CD8-positive, alpha-beta memory T cell (primary cell): Measurements from ENCODE around the gene ARPP21. TPM values are rescaled to one million over a fixed set of nuclear protein-coding genes. Genes with fewer than 3 reads are reported as not detected.

ENCODE experiments used
- CTCF ChIA-PET: fragments of 350-600 bp; sonication (Branson Sonifier 250); formaldehyde crosslinking; loops from one replicate; lab custom pipeline; 2021; ENCODE audit warnings: antibody characterized with exemption; lab: Charles Lee
- POLR2A ChIA-PET: fragments of 350-600 bp; sonication (Branson Sonifier 250); formaldehyde crosslinking; loops from one replicate; lab custom pipeline; 2021; ENCODE audit warnings: antibody characterized with exemption; lab: Charles Lee
- DNase-seq, 5 donors: peaks; one replicate each; pipeline versions ENCODE4 v3.0.0 to v3.0.0-alpha.2; 2020 to 2022; ENCODE audit warnings: mixed read lengths in 1 of 5
- H3K27ac ChIP-seq: one replicate; pipeline ENCODE4 v1.7.0; 2013; ENCODE audit warnings: low read depth, mild to moderate bottlenecking, low read length, moderate library complexity
- H3K27me3 ChIP-seq: 2 replicates; pipeline ENCODE4 v1.7.0; 2013; ENCODE audit warnings: low read length, mild to moderate bottlenecking; ENCODE audit not compliant: insufficient read depth, poor library complexity, severe bottlenecking
- H3K36me3 ChIP-seq: 2 replicates; pipeline ENCODE4 v1.7.0; 2013; ENCODE audit warnings: mild to moderate bottlenecking, low read length, moderate library complexity; ENCODE audit not compliant: insufficient read depth
- H3K4me1 ChIP-seq: 2 replicates; pipeline ENCODE4 v1.7.0; 2013; ENCODE audit warnings: mild to moderate bottlenecking, low read length, moderate library complexity; ENCODE audit not compliant: insufficient read depth
- H3K4me3 ChIP-seq: 2 replicates; pipeline ENCODE4 v1.7.0; 2013; ENCODE audit warnings: mild to moderate bottlenecking, low read length
- H3K9me3 ChIP-seq: 2 replicates; pipeline ENCODE4 v1.7.0; 2013; ENCODE audit warnings: mild to moderate bottlenecking, low read length
- H3K27ac Mint-ChIP-seq, 8 donors: one replicate each; pipeline ENCODE4 v1.8.0; 2020 to 2021; ENCODE audit warnings: mixed read lengths in 8 of 8, mild to moderate bottlenecking in 6 of 8, inconsistent platforms in 3 of 8, moderate library complexity in 3 of 8
- H3K27me3 Mint-ChIP-seq, 2 donors: one replicate each; pipeline ENCODE4 v1.8.0; 2020 to 2021; ENCODE audit warnings: mixed read lengths in 2 of 2, mild to moderate bottlenecking in 1 of 2, moderate library complexity in 1 of 2
- H3K36me3 Mint-ChIP-seq, 3 donors: one replicate each; pipeline ENCODE4 v1.8.0; 2020 to 2021; ENCODE audit warnings: mixed read lengths in 3 of 3, inconsistent platforms in 1 of 3, mild to moderate bottlenecking in 1 of 3
- H3K4me1 Mint-ChIP-seq, 3 donors: one replicate each; pipeline ENCODE4 v1.8.0; 2020 to 2021; ENCODE audit warnings: mixed read lengths in 3 of 3, inconsistent platforms in 1 of 3, mild to moderate bottlenecking in 1 of 3
- H3K4me3 Mint-ChIP-seq, 7 donors: one replicate each; pipeline ENCODE4 v1.8.0; 2020 to 2021; ENCODE audit warnings: mixed read lengths in 7 of 7, mild to moderate bottlenecking in 6 of 7, moderate library complexity in 4 of 7, inconsistent platforms in 2 of 7
- H3K9me3 Mint-ChIP-seq, 5 donors: one replicate each; pipeline ENCODE4 v1.8.0; 2020 to 2022; ENCODE audit warnings: mixed read lengths in 5 of 5, mild to moderate bottlenecking in 3 of 5, moderate library complexity in 2 of 5, inconsistent platforms in 1 of 5
- polyA plus RNA-seq: library from polyadenylated mRNA; unstranded; fragments of 300-500 nt; fragmentation: Illumina TruSeq; gene quantifications from one replicate; pipeline ENCODE4 v1.2.3, GENCODE V29; 2021
- total RNA-seq, 2 experiments: library from RNA; stranded (reverse); gene quantifications; one replicate each; pipeline ENCODE4 v1.2.3, GENCODE V29; 2021

The ARPP21 gene
- total RNA-seq, result not detected
- polyA plus RNA-seq, result not detected

DNA sequence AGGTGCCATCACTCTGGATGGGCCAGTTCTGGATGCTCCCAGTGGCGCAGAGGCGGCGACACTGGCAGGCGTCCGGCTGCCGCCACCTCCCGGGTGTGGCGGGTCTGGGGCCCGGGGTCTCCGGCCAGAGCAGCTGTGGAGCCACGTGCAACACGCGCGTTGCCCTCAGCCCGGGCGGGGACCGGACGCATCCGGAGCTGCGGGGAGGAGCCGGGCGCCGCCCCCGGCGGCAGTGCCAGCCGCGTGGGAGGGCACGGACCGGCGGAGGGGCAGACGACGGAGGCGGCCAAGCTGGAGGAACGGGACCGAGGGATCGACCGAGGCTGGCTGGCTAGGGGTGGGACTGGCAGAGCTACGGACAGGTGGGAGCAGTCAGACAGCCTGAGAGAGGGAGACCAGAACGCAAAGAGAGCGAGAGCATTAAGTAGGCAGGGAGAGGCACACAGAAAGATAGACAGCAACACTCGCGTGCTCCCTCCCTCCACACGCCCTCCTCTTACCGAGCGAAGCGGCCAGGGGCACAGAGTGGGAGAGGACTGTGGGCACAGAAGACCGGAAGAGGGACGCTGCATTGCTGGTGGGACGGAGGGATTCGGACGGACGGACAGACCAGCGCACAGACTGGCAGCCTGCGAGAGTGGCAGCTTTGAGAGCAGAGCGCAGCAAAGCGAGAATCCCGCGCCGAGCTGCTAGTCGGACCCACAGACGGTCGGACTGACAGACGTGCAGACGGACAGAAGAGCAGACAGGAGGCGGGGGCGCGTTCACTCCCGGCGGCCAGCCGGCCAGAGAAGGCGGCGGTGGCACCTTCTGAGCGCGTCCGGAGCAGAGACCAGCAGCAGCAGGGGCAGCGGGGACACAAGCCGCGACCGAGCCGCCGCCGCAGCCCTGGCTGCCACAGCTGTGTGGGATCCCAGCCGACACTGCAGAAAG, at the start of gene ARPP21:
Gene ARPP21, plus strand, starts transcription at position 272 of the 933 bp plus-strand sequence. CDS start 42,227 bp downstream, outside the sequence.
- ChIA-PET CTCF (no interaction called here), POLR2A (no interaction called here)
- Histone ChIP-seq H3K4me3 (no peak within 1 kb of the TSS), H3K27me3 (no peaks in the 10 kb centered on the region), H3K36me3 (no peaks in the 10 kb centered on the region), H3K27ac (no peak within 1 kb of the TSS), H3K4me1 (no peaks in the 10 kb centered on the region), H3K9me3 (no peaks in the 10 kb centered on the region)
- Mint-ChIP-seq H3K36me3 (no peaks in the 10 kb centered on the region), H3K4me1 (no peaks in the 10 kb centered on the region), H3K27ac (no peak within 1 kb of the TSS), H3K9me3 (peaks cover 0 to 24% (median 7%) of the 10 kb centered on the region in 5 donors), H3K4me3 (peak within 1 kb of the TSS in 1 of 7 donors; percentile 52), H3K27me3 (peaks cover 14 to 18% of the 10 kb centered on the region in 2 donors)
- no peak for DNase-seq

GRCh38 chr3:35592589-35593295, 46.6 kb upstream of the ARPP21 start:
- POLR2A ChIA-PET, result no interaction called here
- H3K27ac ChIP-seq, result no peak overlapping the region
- CTCF ChIA-PET, result no interaction called here

DNA sequence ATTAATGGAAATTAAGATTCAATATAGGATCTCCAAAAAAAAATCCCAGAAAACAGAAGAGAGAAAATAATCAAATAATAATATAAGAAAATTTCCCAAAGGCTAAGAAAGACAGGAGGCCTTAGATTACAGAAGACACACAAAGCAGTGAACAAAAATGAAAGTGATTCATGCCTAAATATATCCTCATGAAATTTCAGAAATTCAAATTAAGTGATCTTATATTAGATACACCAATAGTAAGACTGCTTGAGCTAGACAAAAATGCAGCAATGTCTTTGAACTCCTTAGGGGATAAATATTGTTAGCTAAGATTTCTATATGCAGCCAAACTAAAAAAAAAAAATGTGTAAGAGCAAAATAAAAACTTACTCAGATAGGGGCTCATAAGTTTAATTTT, 44.6 kb upstream of the ARPP21 start:
- Mint-ChIP-seq H3K27ac (no peak overlapping the region), H3K4me3 (no peak overlapping the region), H3K4me1 (no peaks in the 10 kb centered on the region), H3K27me3 (no peaks in the 10 kb centered on the region), H3K9me3 (peaks cover 0 to 25% (median 0%) of the 10 kb centered on the region in 5 donors), H3K36me3 (no peaks in the 10 kb centered on the region)
- H3K36me3 ChIP-seq, result no peaks in the 10 kb centered on the region
- H3K27me3 ChIP-seq, result no peaks in the 10 kb centered on the region
- H3K27ac ChIP-seq, result no peak overlapping the region
- no peak for DNase-seq
- POLR2A ChIA-PET, result no interaction called here
- H3K9me3 ChIP-seq, result no peaks in the 10 kb centered on the region
- CTCF ChIA-PET, result no interaction called here
- H3K4me1 ChIP-seq, result no peaks in the 10 kb centered on the region
- H3K4me3 ChIP-seq, result no peak overlapping the region

More at GRCh38 chr3:35592589-35593295, 46.6 kb upstream of the ARPP21 start:
- Mint-ChIP-seq H3K9me3 (peaks cover 3 to 30% (median 6%) of the 10 kb centered on the region in 5 donors), H3K36me3 (no peaks in the 10 kb centered on the region), H3K27ac (no peak overlapping the region), H3K4me3 (no peak overlapping the region), H3K4me1 (no peaks in the 10 kb centered on the region), H3K27me3 (no peaks in the 10 kb centered on the region)
- no peaks in the 10 kb centered on the region for H3K36me3 ChIP-seq
- H3K4me1 ChIP-seq, result no peaks in the 10 kb centered on the region
- DNase-seq, result no peak
- no peaks in the 10 kb centered on the region for H3K27me3 ChIP-seq
- no peak overlapping the region for H3K4me3 ChIP-seq
- no peaks in the 10 kb centered on the region for H3K9me3 ChIP-seq

- peaks cover 0 to 26% (median 5%) of the 10 kb centered on the region in 5 donors for H3K9me3 Mint-ChIP-seq
- no peaks in the 10 kb centered on the region for H3K4me1 Mint-ChIP-seq
- ChIA-PET POLR2A (no interaction called here), CTCF (no interaction called here)
- no peak overlapping the region for H3K4me3 ChIP-seq
- H3K9me3 ChIP-seq, result no peaks in the 10 kb centered on the region
- no peaks in the 10 kb centered on the region for H3K27me3 ChIP-seq
- H3K36me3 Mint-ChIP-seq, result no peaks in the 10 kb centered on the region
- H3K4me1 ChIP-seq, result no peaks in the 10 kb centered on the region
- no peaks in the 10 kb centered on the region for H3K36me3 ChIP-seq
- no peaks in the 10 kb centered on the region for H3K27me3 Mint-ChIP-seq
- no peak for DNase-seq
- no peak overlapping the region for H3K4me3 Mint-ChIP-seq
- H3K27ac ChIP-seq, result no peak overlapping the region
- H3K27ac Mint-ChIP-seq, result no peak overlapping the region
Measured at GRCh38 chr3:35596335-35596995, 42.9 kb upstream of the ARPP21 start.

DNA sequence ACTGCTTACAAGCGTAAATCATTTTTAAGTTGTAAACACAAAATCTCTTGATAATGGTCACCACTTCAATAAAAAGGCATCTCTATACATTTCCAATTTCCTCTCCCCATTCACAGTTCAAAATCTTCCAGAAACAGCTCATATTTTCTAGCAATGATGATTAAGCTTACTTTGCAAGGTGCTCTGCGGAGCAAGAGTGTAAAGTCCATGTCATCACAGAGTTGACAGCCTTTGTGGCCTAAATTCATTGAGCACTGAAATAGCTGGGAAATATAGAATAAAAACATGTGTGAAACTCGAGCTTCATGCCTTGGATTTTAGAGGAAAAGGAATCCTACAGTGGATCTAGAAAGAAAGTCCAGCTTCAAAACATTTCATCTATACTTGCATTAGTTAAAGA, 41.8 kb upstream of the ARPP21 start:
- Histone ChIP-seq H3K4me1 (no peaks in the 10 kb centered on the region), H3K9me3 (no peaks in the 10 kb centered on the region), H3K27ac (no peak overlapping the region), H3K4me3 (no peak overlapping the region), H3K36me3 (no peaks in the 10 kb centered on the region), H3K27me3 (no peaks in the 10 kb centered on the region)
- DNase-seq, result no peak
- CTCF ChIA-PET, result no interaction called here
- Mint-ChIP-seq H3K36me3 (no peaks in the 10 kb centered on the region), H3K4me1 (no peaks in the 10 kb centered on the region), H3K4me3 (no peak overlapping the region), H3K27me3 (no peaks in the 10 kb centered on the region), H3K9me3 (peaks cover 0 to 22% (median 11%) of the 10 kb centered on the region in 5 donors), H3K27ac (no peak overlapping the region)
- POLR2A ChIA-PET, result no interaction called here

- H3K36me3 Mint-ChIP-seq, result no peaks in the 10 kb centered on the region
- ChIA-PET POLR2A (no interaction called here), CTCF (no interaction called here)
- Histone ChIP-seq H3K9me3 (no peaks in the 10 kb centered on the region), H3K4me3 (no peak overlapping the region), H3K27me3 (no peaks in the 10 kb centered on the region), H3K36me3 (no peaks in the 10 kb centered on the region), H3K4me1 (no peaks in the 10 kb centered on the region), H3K27ac (no peak overlapping the region)
- H3K27me3 Mint-ChIP-seq, result no peaks in the 10 kb centered on the region
- no peak overlapping the region for H3K27ac Mint-ChIP-seq
- DNase-seq, result no peak
- H3K4me1 Mint-ChIP-seq, result no peaks in the 10 kb centered on the region
- H3K9me3 Mint-ChIP-seq, result peaks cover 2 to 13% (median 12%) of the 10 kb centered on the region in 5 donors
- H3K4me3 Mint-ChIP-seq, result no peak overlapping the region
Measured at GRCh38 chr3:35598804-35599203, 40.5 kb upstream of the ARPP21 start.

DNA sequence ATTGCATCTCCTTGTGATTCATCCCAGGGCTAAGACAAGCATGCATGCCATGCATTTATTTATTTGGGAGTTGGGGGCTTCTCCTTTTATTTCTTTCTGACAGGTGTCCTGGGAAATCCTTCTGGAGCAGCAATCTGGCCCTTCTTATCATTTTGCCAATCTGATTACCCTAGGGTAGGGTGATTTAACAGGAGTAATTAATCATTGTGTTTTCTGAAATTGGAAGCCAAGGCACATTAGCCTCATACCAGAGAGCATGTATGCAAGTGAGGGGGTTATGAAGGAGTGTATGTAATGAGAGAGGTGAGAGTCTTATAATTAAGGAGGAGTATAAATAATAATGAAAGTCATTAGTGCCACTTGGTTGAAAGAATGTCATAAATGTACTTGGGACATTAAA, 37.4 kb upstream of the ARPP21 start:
- Mint-ChIP-seq H3K27me3 (no peaks in the 10 kb centered on the region), H3K36me3 (no peaks in the 10 kb centered on the region), H3K27ac (no peak overlapping the region), H3K4me3 (no peak overlapping the region), H3K9me3 (peaks cover 3 to 13% (median 6%) of the 10 kb centered on the region in 5 donors), H3K4me1 (no peaks in the 10 kb centered on the region)
- no peak overlapping the region for H3K4me3 ChIP-seq
- H3K4me1 ChIP-seq, result no peaks in the 10 kb centered on the region
- H3K36me3 ChIP-seq, result no peaks in the 10 kb centered on the region
- H3K9me3 ChIP-seq, result no peaks in the 10 kb centered on the region
- ChIA-PET POLR2A (no interaction called here), CTCF (no interaction called here)
- H3K27ac ChIP-seq, result no peak overlapping the region
- H3K27me3 ChIP-seq, result no peaks in the 10 kb centered on the region
- DNase-seq, result no peak
